GM19239 (cell line): ENCODE data around the gene EMC7.

Experiments used
- DNase-seq: peaks from one replicate; pipeline ENCODE4 v3.0.0; 2011; ENCODE audit warnings: low spot score; ENCODE audit not compliant: insufficient read length
- FAIRE-seq: peaks from 2 replicates; lab custom pipeline; 2011; peaks lifted over from hg19 to GRCh38; lab: Jason Lieb, UNC

The EMC7 gene

DNA sequence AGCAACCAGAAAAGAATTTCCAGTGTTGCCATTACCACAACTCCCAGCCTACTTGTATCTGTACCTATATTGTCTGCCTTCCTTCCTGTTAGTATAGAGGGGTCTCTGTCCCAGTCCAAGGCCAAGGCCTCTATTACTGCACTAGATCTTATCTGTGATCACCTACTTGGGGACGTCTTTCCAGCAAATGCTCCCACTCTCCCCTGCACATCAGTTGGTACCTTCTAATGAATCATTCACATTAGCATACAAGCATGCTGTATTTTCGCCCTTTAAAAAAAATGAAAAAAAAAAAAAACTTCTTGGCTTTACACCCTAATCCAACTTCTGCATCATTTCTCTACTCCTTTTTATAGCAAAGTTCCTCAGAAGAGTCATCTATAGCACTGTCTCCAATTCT is 57.8 kb downstream of the EMC7 start:
- FAIRE-seq (no peak), DNase-seq (no peak)

DNA sequence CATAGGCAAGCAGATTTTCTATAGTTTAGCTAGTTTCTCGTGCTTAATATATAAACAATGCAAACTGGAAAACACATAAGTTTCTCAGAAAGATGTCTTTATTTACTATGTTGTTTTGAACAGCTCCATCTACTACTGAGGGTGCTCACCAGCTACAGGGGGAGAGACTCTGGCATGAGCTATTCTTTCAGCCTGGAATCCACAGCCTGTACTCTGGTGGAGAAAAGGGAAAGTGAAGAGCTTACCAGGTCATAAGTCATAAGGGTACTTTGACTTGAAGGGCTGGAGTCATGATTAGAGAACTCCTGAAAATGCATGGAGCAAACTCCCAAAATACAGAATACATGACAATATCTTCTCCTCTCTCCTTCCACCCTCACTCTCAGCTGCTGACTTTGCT is 58.3 kb downstream of the EMC7 start:
- DNase-seq (no peak), FAIRE-seq (peak; percentile 54)

DNA sequence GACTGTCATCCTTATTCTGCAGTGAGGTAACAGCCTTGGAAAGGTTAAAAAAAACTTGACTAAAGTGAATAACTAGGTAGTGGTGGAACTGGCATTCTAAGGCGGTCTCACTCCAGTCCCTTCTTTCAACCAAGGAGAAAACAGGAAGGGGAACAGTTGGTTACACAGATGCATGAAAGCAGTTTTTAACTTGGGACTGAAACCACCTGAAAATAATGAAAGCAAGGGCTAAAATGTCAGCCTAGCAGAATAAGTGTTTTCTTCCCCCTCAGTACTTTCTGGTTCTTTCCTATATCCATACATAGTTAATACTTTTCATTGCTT is 61.9 kb downstream of the EMC7 start:
- FAIRE-seq (no peak), DNase-seq (no peak)

DNA sequence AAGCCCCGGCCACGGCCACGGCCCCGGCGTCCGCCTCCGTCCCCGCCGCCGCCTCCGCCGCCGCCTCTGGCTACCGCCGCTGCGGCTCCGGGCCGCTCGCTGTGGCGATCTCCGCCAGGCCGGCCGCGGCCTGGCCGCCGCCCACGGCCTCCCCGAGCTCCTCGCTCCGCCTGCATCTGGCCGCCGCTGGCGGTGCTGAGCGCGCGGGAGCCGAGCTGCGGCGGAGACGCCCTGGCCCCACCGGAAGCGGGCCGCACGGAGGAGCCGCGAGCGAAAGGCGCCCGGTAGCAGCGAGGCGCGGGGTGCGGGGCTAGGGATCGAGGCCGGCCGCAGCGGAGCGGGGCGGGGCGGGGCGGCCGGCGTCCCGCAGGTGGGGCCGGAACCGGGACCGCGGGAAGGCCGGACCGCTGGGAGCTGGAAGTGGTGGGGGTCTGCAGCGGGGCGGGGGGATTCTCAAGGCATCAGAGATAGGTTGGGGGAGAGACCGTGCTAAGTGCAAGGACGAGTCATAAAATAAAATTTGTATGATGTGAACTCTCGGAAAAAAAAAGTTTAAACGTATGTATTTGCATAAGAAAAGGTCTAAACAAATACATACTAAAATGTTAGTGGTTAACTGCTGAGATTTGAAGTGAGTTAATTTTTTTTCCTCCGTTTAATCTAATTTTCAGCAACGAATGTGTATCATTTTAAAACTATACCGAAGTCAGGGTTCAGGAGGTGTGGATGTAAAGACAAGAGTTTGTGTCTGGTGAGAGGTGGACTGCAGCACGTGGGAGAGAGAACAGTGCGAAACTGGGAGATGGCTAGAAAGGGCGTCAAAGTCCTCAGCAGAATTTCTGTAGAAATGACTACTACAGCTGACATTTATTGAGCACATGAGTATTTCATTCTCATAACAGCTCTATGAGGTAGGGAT is 62.5 kb downstream of the EMC7 start, which contains the start of gene AVEN:
TSS of gene AVEN (minus strand) at position 334 of the 919 bp plus-strand sequence. CDS start at position 176, 158 bp downstream.
- peak; percentile 52 for DNase-seq

DNA sequence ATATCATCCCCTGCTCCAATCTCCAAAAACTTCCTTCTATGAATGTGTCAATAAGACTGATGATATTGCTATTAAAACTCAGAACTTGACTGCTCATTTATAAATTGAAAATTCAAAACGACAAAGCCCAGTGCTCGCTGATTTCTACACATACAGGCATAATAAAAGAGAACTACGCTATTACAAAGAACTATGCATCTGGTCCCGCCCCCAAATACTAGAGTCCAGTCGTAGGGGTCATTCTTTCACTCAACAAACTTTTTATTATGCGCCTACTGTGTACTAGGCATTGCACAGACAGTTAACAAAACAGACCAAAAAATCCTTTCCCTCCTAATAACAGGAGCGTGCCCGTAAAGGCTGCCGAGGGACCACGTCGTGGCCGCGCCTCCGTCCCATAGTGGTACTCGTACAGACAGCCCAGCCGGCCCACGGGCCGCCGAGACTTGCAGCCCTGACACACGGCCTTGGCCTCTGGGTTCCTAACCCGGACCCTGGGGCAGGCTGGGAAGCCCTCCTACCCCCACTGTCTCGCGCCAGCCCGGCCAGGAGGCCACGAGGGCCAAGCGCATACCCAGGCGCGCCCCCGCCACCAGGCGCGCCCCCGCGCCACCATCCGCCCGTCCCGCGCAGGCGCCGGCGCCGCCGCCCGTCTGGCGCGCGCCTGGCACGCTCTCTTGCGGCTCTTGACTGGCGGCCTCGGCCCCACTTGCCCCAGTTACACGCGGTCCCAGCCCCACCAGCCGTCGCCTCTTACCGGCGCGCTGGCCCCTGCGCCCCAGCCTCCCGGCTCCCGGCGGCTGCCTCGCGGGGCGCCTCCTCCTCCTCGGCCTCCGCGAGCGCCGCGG is 63.4 kb downstream of the EMC7 start:
- peak; percentile 78 for FAIRE-seq
- DNase-seq = peak; percentile 80

More for the DNA sequence above, 62.5 kb downstream of the EMC7 start, which contains the start of gene AVEN:
- peak; percentile 94 for FAIRE-seq
